ENCODE measurements around the gene NABP1.

NABP1 gene

GRCh38 chr2:191710411-191710900 is 32.5 kb downstream of the NABP1 start:
- no peak for DNase-seq (ENCODE audit: low read depth)

- DNase-seq (ENCODE audit: low read depth) = no peak
Observed at GRCh38 chr2:191711621-191712020, 33.7 kb downstream of the NABP1 start.

GRCh38 chr2:191713837-191714236 is 35.9 kb downstream of the NABP1 start:
- no peak for DNase-seq (ENCODE audit: low read depth)

- DNase-seq (ENCODE audit: low read depth) = no peak
Observed at GRCh38 chr2:191714925-191715324, 37.0 kb downstream of the NABP1 start.

GRCh38 chr2:191715471-191715870 is 37.5 kb downstream of the NABP1 start:
- DNase-seq (ENCODE audit: low read depth) = no peak

GRCh38 chr2:191719261-191719660 is 41.3 kb downstream of the NABP1 start:
- DNase-seq (ENCODE audit: low read depth) = no peak

- no peak for DNase-seq (ENCODE audit: low read depth)
Observed at GRCh38 chr2:191719938-191720337, 42.0 kb downstream of the NABP1 start.

GRCh38 chr2:191721331-191721730 is 43.4 kb downstream of the NABP1 start:
- DNase-seq (ENCODE audit: low read depth) = no peak

- no peak for DNase-seq (ENCODE audit: low read depth)
Observed at GRCh38 chr2:191724015-191724414, 46.1 kb downstream of the NABP1 start.

GRCh38 chr2:191728750-191729624 is 51.1 kb downstream of the NABP1 start:
- no peak for DNase-seq (ENCODE audit: low read depth)

GRCh38 chr2:191730263-191730662 is 52.3 kb downstream of the NABP1 start:
- DNase-seq (ENCODE audit: low read depth) = no peak
